IPS-18a (cell line): ENCODE data around the gene DNAJB2.

Source experiments
- H3K27ac ChIP-seq: one replicate; pipeline ENCODE4 v1.5.1; 2013; ENCODE audit warnings: low read length
- H3K27me3 ChIP-seq: one replicate; pipeline ENCODE4 v1.6.1; 2013; ENCODE audit warnings: mild to moderate bottlenecking, low read length; ENCODE audit not compliant: control insufficient read depth, insufficient read depth
- H3K36me3 ChIP-seq: one replicate; pipeline ENCODE4 v1.6.1; 2013; ENCODE audit warnings: low read depth, low read length; ENCODE audit not compliant: control insufficient read depth
- H3K4me1 ChIP-seq: one replicate; pipeline ENCODE4 v1.6.1; 2013; ENCODE audit warnings: low read depth, low read length; ENCODE audit not compliant: control insufficient read depth
- H3K4me3 ChIP-seq: one replicate; pipeline ENCODE4 v1.5.1; 2013; ENCODE audit warnings: low read length
- H3K9ac ChIP-seq: one replicate; pipeline ENCODE4 v1.6.1; 2013; ENCODE audit warnings: mild to moderate bottlenecking, low read length, moderate library complexity
- H3K9me3 ChIP-seq: one replicate; pipeline ENCODE4 v1.6.1; 2013; ENCODE audit warnings: low read depth, low read length; ENCODE audit not compliant: control insufficient read depth

Gene DNAJB2

DNA sequence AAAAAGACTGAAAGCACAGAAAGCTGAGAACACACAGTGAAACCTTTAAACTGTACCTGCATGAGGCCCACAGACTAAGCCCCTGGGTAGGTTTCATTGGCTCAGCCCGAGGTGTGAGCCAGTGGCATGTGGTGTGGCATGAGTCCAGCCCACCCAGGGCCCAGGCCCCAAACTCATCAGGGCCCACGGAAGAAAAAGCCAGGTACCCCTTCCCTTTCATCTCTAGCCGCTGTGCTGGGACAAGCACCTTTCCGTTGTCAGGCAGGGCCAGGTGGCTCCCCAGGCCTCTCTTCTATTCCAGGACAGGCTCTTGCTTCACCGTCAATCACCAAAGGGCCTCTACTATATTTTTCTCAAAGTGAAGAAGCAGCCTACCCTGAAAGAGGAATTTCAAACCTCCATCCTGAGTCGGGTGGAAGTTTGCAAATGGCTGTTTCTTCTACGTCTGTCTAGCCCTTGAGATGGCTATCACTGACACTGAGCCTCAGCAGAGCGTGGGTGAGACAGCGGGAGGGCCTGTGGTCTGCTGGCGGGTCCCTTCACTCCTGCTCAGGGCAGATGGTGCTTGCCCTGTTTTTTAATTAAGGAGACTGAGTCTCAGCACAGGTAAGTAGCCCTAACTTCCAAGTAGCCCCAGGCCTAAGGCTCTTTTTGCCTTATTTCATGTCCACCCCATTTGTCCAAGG, 8.6 kb downstream of the DNAJB2 start:
- Histone ChIP-seq H3K9ac (no peak overlapping the region), H3K4me3 (no peak overlapping the region), H3K27me3 (no peaks in the 10 kb centered on the region), H3K4me1 (no peaks in the 10 kb centered on the region), H3K36me3 (no peaks in the 10 kb centered on the region), H3K9me3 (no peaks in the 10 kb centered on the region), H3K27ac (no peak overlapping the region)

DNA sequence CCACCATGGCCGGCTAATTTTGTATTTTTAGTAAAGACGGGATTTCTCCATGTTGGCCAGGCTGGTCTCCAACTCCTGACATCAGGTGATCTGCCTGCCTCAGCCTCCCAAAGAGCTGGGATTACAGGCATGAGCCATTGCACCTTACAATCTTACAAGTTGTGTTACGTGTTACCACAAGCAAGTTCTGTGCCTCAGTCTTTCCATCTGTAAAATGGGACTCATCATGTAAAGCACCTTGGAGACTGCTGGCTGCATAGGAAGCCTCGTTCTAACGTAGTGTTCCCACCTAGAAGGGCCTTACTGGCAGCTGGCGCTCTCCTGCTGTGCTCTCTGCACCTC, 10.0 kb downstream of the DNAJB2 start:
- Histone ChIP-seq H3K4me1 (peaks cover 3% of the 10 kb centered on the region), H3K27me3 (peaks cover 8% of the 10 kb centered on the region), H3K4me3 (no peak overlapping the region), H3K9ac (no peak overlapping the region), H3K36me3 (no peaks in the 10 kb centered on the region), H3K9me3 (no peaks in the 10 kb centered on the region), H3K27ac (no peak overlapping the region)

DNA sequence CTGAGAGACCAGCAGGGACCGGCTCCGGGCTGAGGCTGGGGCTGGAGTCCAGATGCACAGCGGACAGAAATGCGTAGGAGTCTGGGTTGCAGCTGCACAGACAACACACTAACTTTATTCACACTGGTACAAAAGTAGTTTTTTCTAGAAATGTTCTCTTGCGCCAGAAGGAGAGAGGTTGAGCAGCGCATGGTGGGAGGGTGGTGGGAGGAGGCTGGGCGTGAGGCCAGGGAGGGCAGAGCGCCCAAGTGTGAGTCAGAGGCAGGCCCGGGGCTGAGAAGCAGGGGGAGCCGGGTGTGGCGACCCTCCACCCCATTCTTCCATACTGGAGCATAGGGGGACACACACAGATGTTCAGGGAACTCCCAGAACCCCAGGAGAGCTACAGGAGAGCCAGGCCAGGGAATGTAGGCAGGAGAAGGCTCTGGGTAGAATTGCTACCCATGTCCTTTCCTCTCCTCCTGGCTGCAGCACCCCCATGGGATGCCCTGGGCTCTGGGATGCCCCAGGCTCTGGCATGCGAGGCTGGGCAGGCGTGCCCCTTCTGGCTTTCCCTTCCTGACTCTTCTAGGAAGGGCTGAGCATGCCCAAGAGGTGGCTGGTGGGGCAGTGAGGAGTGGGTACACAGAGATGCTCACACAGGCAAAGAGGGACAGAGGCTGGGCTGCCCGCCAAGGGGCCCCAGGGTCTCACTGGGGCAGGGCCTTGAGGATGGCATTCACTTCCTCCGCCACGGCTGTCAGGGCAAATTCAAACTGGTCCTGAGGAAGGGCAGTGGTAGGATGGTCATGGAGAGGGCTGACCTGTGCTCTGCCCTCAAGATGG, 10.6 kb downstream of the DNAJB2 start:
- Histone ChIP-seq H3K9ac (no peak overlapping the region), H3K36me3 (no peaks in the 10 kb centered on the region), H3K27ac (no peak overlapping the region), H3K4me3 (no peak overlapping the region), H3K27me3 (peaks cover 10% of the 10 kb centered on the region), H3K9me3 (no peaks in the 10 kb centered on the region), H3K4me1 (peaks cover 3% of the 10 kb centered on the region)

DNA sequence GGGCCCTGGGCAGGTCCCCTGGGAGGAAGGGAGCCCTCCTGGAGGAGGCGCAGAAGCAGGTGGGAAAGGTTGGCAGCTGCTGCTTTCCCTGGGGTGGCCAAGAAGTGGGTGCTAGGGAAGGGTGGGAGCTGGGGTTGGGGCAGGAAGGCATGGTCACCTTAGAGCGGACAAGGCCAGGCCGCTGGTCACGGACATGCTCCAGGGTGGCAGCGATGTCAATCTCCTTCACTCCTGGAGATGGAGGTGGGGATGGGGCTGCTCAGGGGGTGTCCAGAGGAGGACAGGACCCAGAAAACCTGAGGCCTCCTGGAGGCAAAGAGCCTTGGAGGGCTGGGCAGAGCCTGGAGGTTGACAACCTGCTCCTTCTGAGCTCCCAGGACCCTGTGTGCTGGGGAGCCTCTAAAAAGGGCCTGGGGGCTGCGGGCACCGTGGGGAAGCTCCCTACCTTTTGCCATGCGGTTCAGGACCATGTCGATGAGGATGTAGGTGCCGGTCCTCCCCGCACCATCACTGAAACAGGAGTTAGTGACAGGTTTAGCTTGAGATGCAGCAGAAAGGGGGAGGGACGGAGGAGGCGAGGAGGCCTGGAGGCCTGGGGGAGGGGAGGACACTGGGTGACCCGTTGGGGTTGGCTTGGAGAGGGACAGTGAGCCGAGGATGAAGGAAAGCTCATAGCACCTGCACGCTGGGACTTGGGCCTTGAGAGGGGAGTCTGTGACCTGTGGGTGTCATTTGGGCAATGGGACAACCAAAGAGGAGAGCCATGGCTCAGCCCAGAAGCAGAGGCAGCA, 11.4 kb downstream of the DNAJB2 start:
- H3K9ac ChIP-seq, result no peak overlapping the region
- no peaks in the 10 kb centered on the region for H3K9me3 ChIP-seq
- no peak overlapping the region for H3K4me3 ChIP-seq
- no peak overlapping the region for H3K27ac ChIP-seq
- peaks cover 17% of the 10 kb centered on the region for H3K27me3 ChIP-seq
- no peaks in the 10 kb centered on the region for H3K36me3 ChIP-seq
- H3K4me1 ChIP-seq, result peaks cover 3% of the 10 kb centered on the region

DNA sequence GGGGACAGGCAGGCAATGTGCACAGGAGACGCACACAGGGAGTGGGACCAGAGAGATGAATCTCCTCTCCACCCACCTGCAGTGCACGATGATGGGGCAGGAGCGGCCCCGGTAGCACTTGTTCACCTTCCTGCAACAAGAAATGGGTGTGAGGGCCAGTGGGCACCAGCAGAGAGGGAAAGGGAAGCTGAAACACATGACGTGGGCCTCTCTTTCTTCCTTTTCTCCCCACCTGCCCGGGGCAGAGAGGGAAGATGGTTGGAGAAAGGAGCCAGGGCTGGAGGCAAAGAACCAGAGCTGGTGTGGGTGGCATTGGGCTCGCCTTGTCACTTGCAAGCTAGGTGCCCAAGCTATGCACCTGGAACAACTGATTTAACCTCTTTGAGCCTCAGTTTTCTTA, 12.2 kb downstream of the DNAJB2 start:
- Histone ChIP-seq H3K9ac (no peak overlapping the region), H3K27ac (no peak overlapping the region), H3K36me3 (no peaks in the 10 kb centered on the region), H3K9me3 (no peaks in the 10 kb centered on the region), H3K4me1 (peaks cover 3% of the 10 kb centered on the region), H3K4me3 (no peak overlapping the region), H3K27me3 (peaks cover 25% of the 10 kb centered on the region)

DNA sequence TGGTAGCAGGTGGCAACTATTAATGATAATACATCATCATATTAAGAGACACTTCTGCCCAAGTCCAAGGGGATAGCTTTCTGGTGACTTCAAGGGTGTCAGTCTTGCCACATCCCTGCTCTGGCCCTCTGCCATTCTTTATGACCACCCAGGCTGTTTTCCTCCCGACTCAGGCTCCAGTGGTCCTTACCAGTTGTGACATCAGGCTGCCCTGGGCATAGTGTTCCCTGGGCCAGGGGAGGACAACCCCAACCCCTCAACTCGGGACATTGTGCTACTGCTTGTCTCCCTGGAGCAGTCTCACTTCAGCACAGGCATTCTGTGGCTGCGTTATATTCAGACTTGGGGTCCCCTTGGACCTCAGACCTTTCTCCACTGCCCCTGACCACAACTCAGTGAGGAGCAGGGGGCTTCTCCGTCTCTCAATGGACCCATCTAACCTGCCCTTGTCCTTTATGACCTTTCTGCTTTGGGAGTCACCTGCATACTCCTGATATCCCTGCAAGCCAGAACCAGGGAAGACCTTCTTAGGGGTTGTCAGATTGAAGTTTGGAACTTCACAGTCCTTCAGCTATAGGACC, 12.8 kb downstream of the DNAJB2 start:
- no peaks in the 10 kb centered on the region for H3K9me3 ChIP-seq
- H3K4me3 ChIP-seq, result no peak overlapping the region
- peaks cover 3% of the 10 kb centered on the region for H3K4me1 ChIP-seq
- H3K27ac ChIP-seq, result no peak overlapping the region
- H3K36me3 ChIP-seq, result no peaks in the 10 kb centered on the region
- peaks cover 26% of the 10 kb centered on the region for H3K27me3 ChIP-seq
- H3K9ac ChIP-seq, result no peak overlapping the region

DNA sequence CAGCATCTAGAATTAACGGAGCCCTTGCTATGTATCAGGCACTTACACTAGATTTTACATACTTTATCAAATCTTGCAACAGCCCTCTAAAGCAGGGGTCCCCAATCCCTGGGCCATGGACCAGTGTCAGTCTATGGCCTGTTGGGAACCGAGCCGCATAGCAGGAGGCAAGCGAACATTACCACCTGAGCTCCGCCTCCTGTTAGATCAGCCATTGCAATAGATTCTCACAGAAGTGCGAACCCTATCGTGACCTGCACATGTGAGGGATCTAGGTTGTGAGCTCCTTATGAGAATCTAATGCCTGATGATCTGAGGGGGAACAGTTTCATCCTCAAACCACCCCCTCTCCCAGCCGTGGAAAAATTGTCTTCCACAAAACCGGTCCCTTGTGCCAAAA, 13.4 kb downstream of the DNAJB2 start:
- Histone ChIP-seq H3K4me3 (no peak overlapping the region), H3K27me3 (peaks cover 26% of the 10 kb centered on the region), H3K4me1 (peaks cover 3% of the 10 kb centered on the region), H3K36me3 (no peaks in the 10 kb centered on the region), H3K9me3 (no peaks in the 10 kb centered on the region), H3K9ac (no peak overlapping the region), H3K27ac (no peak overlapping the region)

DNA sequence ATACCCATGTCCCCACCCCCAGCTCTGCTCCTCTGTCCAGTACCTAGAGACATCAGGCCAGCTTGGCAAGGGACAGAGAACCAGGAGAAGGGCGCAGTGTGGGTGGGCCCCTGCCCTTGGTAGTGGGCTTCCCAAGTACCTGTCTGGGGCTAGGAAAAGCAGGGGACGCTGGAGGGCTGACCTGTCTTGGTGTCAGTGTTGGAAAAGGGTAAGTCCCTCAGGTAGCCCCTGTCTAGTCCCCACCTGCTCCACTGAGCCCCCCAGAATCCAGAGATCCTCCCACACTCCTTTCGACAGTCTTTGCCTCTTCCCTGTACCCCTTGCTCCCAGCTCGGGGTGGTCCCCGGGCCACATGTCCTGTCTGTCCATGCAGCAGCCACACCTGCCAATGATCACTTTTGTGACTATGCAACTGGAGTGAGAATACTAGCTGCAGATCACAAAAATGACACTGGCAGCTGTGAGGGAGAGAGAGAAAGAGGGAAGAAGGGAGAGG, 14.6 kb downstream of the DNAJB2 start:
- no peaks in the 10 kb centered on the region for H3K9me3 ChIP-seq
- H3K27ac ChIP-seq, result no peak overlapping the region
- peak overlapping the region; percentile 79 for H3K4me3 ChIP-seq
- no peaks in the 10 kb centered on the region for H3K36me3 ChIP-seq
- H3K4me1 ChIP-seq, result peaks cover 3% of the 10 kb centered on the region
- peaks cover 27% of the 10 kb centered on the region for H3K27me3 ChIP-seq
- no peak overlapping the region for H3K9ac ChIP-seq

DNA sequence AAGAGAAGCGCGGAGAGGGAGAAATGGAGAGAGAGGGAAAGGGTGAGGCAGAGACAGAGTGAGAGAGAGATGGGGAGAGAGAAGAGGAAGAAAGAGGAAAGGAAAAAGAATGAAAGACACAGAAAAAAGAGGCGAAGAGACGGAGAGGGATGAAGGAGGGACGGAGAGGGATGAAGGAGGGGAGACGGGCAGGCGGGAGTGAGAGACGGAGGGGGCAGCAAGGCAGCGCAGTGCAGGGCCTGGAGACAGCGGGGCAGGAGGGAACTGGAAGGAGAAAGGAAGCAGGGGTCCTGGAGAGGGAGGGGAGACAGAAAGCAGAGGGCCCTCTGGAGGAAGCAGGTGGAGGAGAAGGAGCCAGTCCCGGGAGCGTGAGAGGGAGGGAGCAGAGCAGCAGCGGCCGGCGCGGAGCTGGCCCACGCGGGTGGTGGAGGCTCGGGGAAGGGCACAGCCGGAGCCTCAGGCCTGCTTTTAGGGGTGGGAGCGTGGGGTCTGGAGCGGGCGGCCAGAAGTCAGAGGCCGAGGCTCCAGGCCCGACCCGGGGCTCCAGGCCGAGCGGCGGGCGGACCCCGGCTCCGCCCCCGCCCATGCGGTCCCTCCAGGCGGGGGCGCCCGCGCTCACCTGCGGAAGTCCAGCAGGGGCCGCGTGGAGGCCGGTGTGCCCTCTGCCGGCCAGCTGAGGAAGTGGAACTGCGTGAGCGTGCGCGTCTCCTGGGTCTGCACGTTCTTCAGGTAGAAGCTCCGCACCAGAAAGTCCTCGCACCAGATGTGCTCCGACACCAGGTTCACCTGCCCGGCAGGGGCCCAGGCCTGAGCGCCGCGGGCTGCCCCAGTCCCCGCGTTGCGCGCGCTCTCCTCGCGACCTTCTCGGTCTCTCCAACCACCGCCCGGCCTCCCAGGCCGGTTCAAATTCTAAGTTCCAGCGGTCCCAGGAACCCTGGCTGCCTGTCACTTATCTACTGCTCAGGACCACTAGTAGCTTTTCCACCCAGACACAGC, 15.5 kb downstream of the DNAJB2 start:
- no peaks in the 10 kb centered on the region for H3K9me3 ChIP-seq
- H3K9ac ChIP-seq, result peak overlapping the region; percentile 71
- H3K27ac ChIP-seq, result no peak overlapping the region
- peak overlapping the region; percentile 79 for H3K4me3 ChIP-seq
- peaks cover 7% of the 10 kb centered on the region for H3K4me1 ChIP-seq
- peaks cover 36% of the 10 kb centered on the region for H3K27me3 ChIP-seq
- no peaks in the 10 kb centered on the region for H3K36me3 ChIP-seq

DNA sequence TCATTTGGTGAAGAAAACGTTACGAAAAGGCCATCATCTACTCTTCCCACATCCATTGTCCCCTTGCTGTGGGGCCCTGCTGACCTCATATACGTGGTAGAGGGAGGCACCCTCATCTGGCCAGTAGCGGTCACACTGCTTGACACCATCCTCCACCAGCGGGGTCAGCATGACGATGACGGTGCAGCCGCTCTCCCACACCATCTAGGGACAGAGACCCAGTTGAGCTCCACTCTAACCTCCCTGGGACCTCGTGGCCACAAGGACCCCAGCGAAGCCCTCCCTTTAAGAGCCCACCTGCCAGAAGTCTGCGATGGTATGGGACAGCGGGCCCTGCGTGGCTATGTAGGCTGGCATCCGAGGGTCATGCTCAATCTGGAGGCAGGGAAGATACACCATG, 17.0 kb downstream of the DNAJB2 start:
- Histone ChIP-seq H3K9me3 (no peaks in the 10 kb centered on the region), H3K4me3 (no peak overlapping the region), H3K4me1 (peaks cover 7% of the 10 kb centered on the region), H3K36me3 (no peaks in the 10 kb centered on the region), H3K27me3 (peaks cover 46% of the 10 kb centered on the region), H3K27ac (no peak overlapping the region), H3K9ac (no peak overlapping the region)
